ENCODE results near the gene ANKS1B. TPM values are rescaled to one million over a fixed set of nuclear protein-coding genes. Genes with fewer than 3 reads are reported as not detected.

Gene ANKS1B
- total RNA-seq, 2 donors from 2014 or later = 45.5 to 65.9 TPM

GRCh38 chr12:98698603-98699463 lies 1285.9 kb downstream of the ANKS1B start:
- TF ChIP-seq, protein P1, sequence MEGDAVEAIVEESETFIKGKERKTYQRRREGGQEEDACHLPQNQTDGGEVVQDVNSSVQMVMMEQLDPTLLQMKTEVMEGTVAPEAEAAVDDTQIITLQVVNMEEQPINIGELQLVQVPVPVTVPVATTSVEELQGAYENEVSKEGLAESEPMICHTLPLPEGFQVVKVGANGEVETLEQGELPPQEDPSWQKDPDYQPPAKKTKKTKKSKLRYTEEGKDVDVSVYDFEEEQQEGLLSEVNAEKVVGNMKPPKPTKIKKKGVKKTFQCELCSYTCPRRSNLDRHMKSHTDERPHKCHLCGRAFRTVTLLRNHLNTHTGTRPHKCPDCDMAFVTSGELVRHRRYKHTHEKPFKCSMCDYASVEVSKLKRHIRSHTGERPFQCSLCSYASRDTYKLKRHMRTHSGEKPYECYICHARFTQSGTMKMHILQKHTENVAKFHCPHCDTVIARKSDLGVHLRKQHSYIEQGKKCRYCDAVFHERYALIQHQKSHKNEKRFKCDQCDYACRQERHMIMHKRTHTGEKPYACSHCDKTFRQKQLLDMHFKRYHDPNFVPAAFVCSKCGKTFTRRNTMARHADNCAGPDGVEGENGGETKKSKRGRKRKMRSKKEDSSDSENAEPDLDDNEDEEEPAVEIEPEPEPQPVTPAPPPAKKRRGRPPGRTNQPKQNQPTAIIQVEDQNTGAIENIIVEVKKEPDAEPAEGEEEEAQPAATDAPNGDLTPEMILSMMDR (IDR thresholded peaks at IDR 0.05) = peak; percentile 43
- Histone ChIP-seq H3K4me3 (peak overlapping the region; percentile 33), H3K36me3 (peaks cover 4% of the 10 kb centered on the region), H3K27ac (peak overlapping the region; percentile 33 to 64), H3K9me3 (no peaks in the 10 kb centered on the region), H3K4me1 (ENCODE audit: control insufficient read depth in 1 of 2, low read depth in 2 of 2) (peaks cover 15 to 40% of the 10 kb centered on the region in 2 donors), H3K27me3 (replicated peaks; ENCODE audit: insufficient read depth) (no peaks in the 10 kb centered on the region)
- ATAC-seq (ENCODE audit: insufficient number of reproducible peaks, low FRiP score, low read depth) (peak; percentile 48), DNase-seq (ENCODE audit: low spot score) (no peak)

DNA sequence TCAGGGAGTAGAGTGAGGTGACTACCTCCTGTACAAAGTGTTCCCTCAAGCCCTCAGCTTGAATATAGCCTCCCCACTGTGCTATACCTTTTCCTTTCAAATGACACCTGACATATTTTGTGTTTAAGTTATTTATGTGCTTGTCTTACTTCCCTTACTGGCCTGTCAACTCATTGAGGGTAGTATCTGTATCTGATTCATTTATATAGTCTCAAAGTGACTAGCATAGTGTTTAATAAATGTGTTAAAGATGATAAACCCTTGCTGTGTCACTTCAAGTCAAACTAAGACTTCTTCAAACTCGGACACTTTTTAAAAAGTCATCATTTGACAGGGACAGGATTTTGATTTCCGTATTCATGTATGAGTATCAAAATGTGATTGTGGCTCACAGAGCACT lies 1287.5 kb downstream of the ANKS1B start:
- ATAC-seq (ENCODE audit: insufficient number of reproducible peaks, low FRiP score, low read depth) = no peak
- peaks cover 4% of the 10 kb centered on the region for H3K36me3 ChIP-seq
- H3K27me3 ChIP-seq (replicated peaks; ENCODE audit: insufficient read depth) = no peaks in the 10 kb centered on the region
- TF ChIP-seq, protein P1 (IDR thresholded peaks at IDR 0.05) = no peak
- H3K9me3 ChIP-seq = no peaks in the 10 kb centered on the region
- DNase-seq (ENCODE audit: low spot score) = no peak
- H3K4me3 ChIP-seq = no peak overlapping the region
- peaks cover 15 to 38% of the 10 kb centered on the region in 2 donors for H3K4me1 ChIP-seq (ENCODE audit: control insufficient read depth in 1 of 2, low read depth in 2 of 2)
- H3K27ac ChIP-seq = no peak overlapping the region

- TF ChIP-seq, protein P1 (IDR thresholded peaks at IDR 0.05) = no peak
- Histone ChIP-seq H3K9me3 (no peaks in the 10 kb centered on the region), H3K4me1 (ENCODE audit: control insufficient read depth in 1 of 2, low read depth in 2 of 2) (peaks cover 15 to 27% of the 10 kb centered on the region in 2 donors), H3K4me3 (no peak overlapping the region), H3K27ac (no peak overlapping the region), H3K36me3 (peaks cover 4% of the 10 kb centered on the region), H3K27me3 (replicated peaks; ENCODE audit: insufficient read depth) (no peaks in the 10 kb centered on the region)
- no peak for ATAC-seq (ENCODE audit: insufficient number of reproducible peaks, low FRiP score, low read depth)
- no peak for DNase-seq (ENCODE audit: low spot score)
These were observed 1288.6 kb downstream of the ANKS1B start for GRCh38 chr12:98696036-98696646.

DNA sequence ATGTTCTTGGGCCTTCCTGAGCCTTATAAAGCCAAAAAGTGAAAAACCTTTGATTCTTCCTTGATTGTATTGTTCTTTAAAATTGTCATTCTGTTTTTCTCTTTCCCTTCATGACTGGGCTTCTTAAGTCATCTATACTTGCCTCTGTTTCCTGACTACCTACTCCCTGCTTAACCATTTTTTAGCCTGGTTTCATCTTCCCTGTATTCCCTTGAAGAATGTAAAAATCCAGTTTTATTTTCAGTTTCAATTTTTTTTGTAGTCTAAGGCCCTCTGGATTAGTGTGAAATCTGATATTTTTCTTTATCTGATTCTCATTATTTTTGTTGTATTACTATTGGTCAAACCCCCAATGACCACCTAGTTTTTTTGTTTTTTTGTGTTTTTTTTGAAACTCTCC lies 1293.4 kb downstream of the ANKS1B start:
- Histone ChIP-seq H3K27me3 (replicated peaks; ENCODE audit: insufficient read depth) (no peaks in the 10 kb centered on the region), H3K4me3 (no peak overlapping the region), H3K27ac (no peak overlapping the region), H3K36me3 (peaks cover 24% of the 10 kb centered on the region), H3K4me1 (ENCODE audit: control insufficient read depth in 1 of 2, low read depth in 2 of 2) (no peaks in the 10 kb centered on the region), H3K9me3 (no peaks in the 10 kb centered on the region)
- no peak for ATAC-seq (ENCODE audit: insufficient number of reproducible peaks, low FRiP score, low read depth)
- DNase-seq (ENCODE audit: low spot score) = no peak
- TF ChIP-seq, protein P1 (IDR thresholded peaks at IDR 0.05) = no peak

- no peak overlapping the region for H3K4me3 ChIP-seq
- no peak overlapping the region for H3K27ac ChIP-seq
- H3K4me1 ChIP-seq (ENCODE audit: control insufficient read depth in 1 of 2, low read depth in 2 of 2) = no peaks in the 10 kb centered on the region
- no peaks in the 10 kb centered on the region for H3K27me3 ChIP-seq (replicated peaks; ENCODE audit: insufficient read depth)
- H3K36me3 ChIP-seq = peaks cover 53% of the 10 kb centered on the region
- no peak for DNase-seq (ENCODE audit: low spot score)
- H3K9me3 ChIP-seq = no peaks in the 10 kb centered on the region
- no peak for ATAC-seq (ENCODE audit: insufficient number of reproducible peaks, low FRiP score, low read depth)
- TF ChIP-seq, protein P1 (IDR thresholded peaks at IDR 0.05) = no peak
These were observed 1298.1 kb downstream of the ANKS1B start for GRCh38 chr12:98686603-98687002.
